Measurements from ENCODE around the gene FTH1. TPM values are rescaled to one million over a fixed set of nuclear protein-coding genes. Genes with fewer than 3 reads are reported as not detected.

Gene FTH1
- 326 TPM for total RNA-seq
- polyA plus RNA-seq, result 3,415 TPM
- long read RNA-seq, donor 1, transcript FTH1-201 (4 exons, 1,229 nt), result major isoform, 92 of 103 reads
- long read RNA-seq, donor 1, partial matches to known transcripts, result 5 of 103 reads
- long read RNA-seq, donor 1, other reads (novel, unspliced or antisense), result 0 of 103 reads
- long read RNA-seq, donor 2, result 0 reads
- long read RNA-seq, donor 3, transcript FTH1-211 (3 exons, 788 nt), result minor isoform, 9 of 754 reads
- long read RNA-seq, donor 3, transcript FTH1-201 (4 exons, 1,229 nt), result major isoform, 659 of 754 reads
- long read RNA-seq, donor 3, transcript FTH1-208 (4 exons, 912 nt), result minor isoform, 8 of 754 reads
- long read RNA-seq, donor 3, partial matches to known transcripts, result 60 of 754 reads
- long read RNA-seq, donor 3, other reads (novel, unspliced or antisense), result 16 of 754 reads
- long read RNA-seq, donor 4, transcript FTH1-211 (3 exons, 788 nt), result minor isoform, 10 of 455 reads
- long read RNA-seq, donor 4, transcript FTH1-201 (4 exons, 1,229 nt), result major isoform, 383 of 455 reads
- long read RNA-seq, donor 4, partial matches to known transcripts, result 42 of 455 reads
- long read RNA-seq, donor 4, other reads (novel, unspliced or antisense), result 13 of 455 reads
- long read RNA-seq, donor 5, transcript FTH1-201 (4 exons, 1,229 nt), result major isoform, 886 of 1,031 reads
- long read RNA-seq, donor 5, transcript FTH1-208 (4 exons, 912 nt), result minor isoform, 5 of 1,031 reads
- long read RNA-seq, donor 5, transcript FTH1-211 (3 exons, 788 nt), result minor isoform, 18 of 1,031 reads
- long read RNA-seq, donor 5, partial matches to known transcripts, result 97 of 1,031 reads
- long read RNA-seq, donor 5, other reads (novel, unspliced or antisense), result 24 of 1,031 reads
- long read RNA-seq, donor 6, transcript FTH1-201 (4 exons, 1,229 nt), result major isoform, 598 of 661 reads
- long read RNA-seq, donor 6, transcript FTH1-211 (3 exons, 788 nt), result minor isoform, 15 of 661 reads
- long read RNA-seq, donor 6, transcript FTH1-208 (4 exons, 912 nt), result minor isoform, 7 of 661 reads
- long read RNA-seq, donor 6, partial matches to known transcripts, result 38 of 661 reads
- long read RNA-seq, donor 6, other reads (novel, unspliced or antisense), result 0 of 661 reads
- long read RNA-seq, donor 7, transcript FTH1-201 (4 exons, 1,229 nt), result major isoform, 889 of 1,026 reads
- long read RNA-seq, donor 7, transcript FTH1-211 (3 exons, 788 nt), result minor isoform, 7 of 1,026 reads
- long read RNA-seq, donor 7, transcript FTH1-208 (4 exons, 912 nt), result minor isoform, 6 of 1,026 reads
- long read RNA-seq, donor 7, partial matches to known transcripts, result 109 of 1,026 reads
- long read RNA-seq, donor 7, other reads (novel, unspliced or antisense), result 10 of 1,026 reads
- long read RNA-seq, donor 8, transcript FTH1-201 (4 exons, 1,229 nt), result major isoform, 415 of 462 reads
- long read RNA-seq, donor 8, transcript FTH1-211 (3 exons, 788 nt), result minor isoform, 7 of 462 reads
- long read RNA-seq, donor 8, partial matches to known transcripts, result 39 of 462 reads
- long read RNA-seq, donor 8, other reads (novel, unspliced or antisense), result 0 of 462 reads
- long read RNA-seq, donor 9, transcript FTH1-211 (3 exons, 788 nt), result minor isoform, 7 of 458 reads
- long read RNA-seq, donor 9, transcript FTH1-201 (4 exons, 1,229 nt), result major isoform, 430 of 458 reads
- long read RNA-seq, donor 9, partial matches to known transcripts, result 18 of 458 reads
- long read RNA-seq, donor 9, other reads (novel, unspliced or antisense), result 0 of 458 reads
- long read RNA-seq, donor 10, transcript FTH1-201 (4 exons, 1,229 nt), result major isoform, 654 of 739 reads
- long read RNA-seq, donor 10, transcript FTH1-211 (3 exons, 788 nt), result minor isoform, 16 of 739 reads
- long read RNA-seq, donor 10, partial matches to known transcripts, result 42 of 739 reads
- long read RNA-seq, donor 10, other reads (novel, unspliced or antisense), result 23 of 739 reads

GRCh38 chr11:61967116-61967923 is at the start of gene FTH1:
Gene FTH1, minus strand, starts transcription at chr11:61967634. Its CDS starts 209 bp downstream, at chr11:61967425.
- 3% methylated on average over 93 of the region's 93 CpGs for WGBS
- DNase-seq (ENCODE audit: low read depth in 6 of 9, low spot score in 9 of 9), result peak in 8 of 9 donors; percentile 73 to 94 (median 87)
- Histone ChIP-seq H3K4me1 (ENCODE audit: control insufficient read depth in 2 of 2, insufficient read depth in 2 of 2, low read length in 2 of 2) (peaks cover 8 to 48% of the 10 kb centered on the region in 2 donors), H3K27me3 (ENCODE audit: control insufficient read depth in 2 of 2, insufficient read depth in 1 of 2, low read length in 1 of 2) (no peaks in the 10 kb centered on the region), H3K9me3 (ENCODE audit: control insufficient read depth in 2 of 2, insufficient read depth in 1 of 2, low read length in 1 of 2) (no peaks in the 10 kb centered on the region), H3K36me3 (ENCODE audit: control insufficient read depth in 2 of 2, insufficient read depth in 2 of 2, low read length in 1 of 2) (peaks cover 14 to 29% of the 10 kb centered on the region in 2 donors), H3K4me3 (ENCODE audit: low read length in 2 of 2) (peak within 1 kb of the TSS; percentile 90 to 98), H3K27ac (ENCODE audit: low read depth in 1 of 2, low read length in 1 of 2) (peak within 1 kb of the TSS; percentile 88 to 98)

- Histone ChIP-seq H3K27me3 (ENCODE audit: control insufficient read depth in 2 of 2, insufficient read depth in 1 of 2, low read length in 1 of 2) (no peaks in the 10 kb centered on the region), H3K27ac (ENCODE audit: low read depth in 1 of 2, low read length in 1 of 2) (no peak overlapping the region), H3K36me3 (ENCODE audit: control insufficient read depth in 2 of 2, insufficient read depth in 2 of 2, low read length in 1 of 2) (no peaks in the 10 kb centered on the region), H3K4me3 (ENCODE audit: low read length in 2 of 2) (no peak overlapping the region), H3K9me3 (ENCODE audit: control insufficient read depth in 2 of 2, insufficient read depth in 1 of 2, low read length in 1 of 2) (no peaks in the 10 kb centered on the region), H3K4me1 (ENCODE audit: control insufficient read depth in 2 of 2, insufficient read depth in 2 of 2, low read length in 2 of 2) (no peaks in the 10 kb centered on the region)
- DNase-seq (ENCODE audit: low read depth in 6 of 9, low spot score in 9 of 9), result no peak
- WGBS, result 95% methylated on average over 7 of the region's 7 CpGs
These were observed 48.2 kb upstream of the FTH1 start for GRCh38 chr11:62015615-62016014.

DNA sequence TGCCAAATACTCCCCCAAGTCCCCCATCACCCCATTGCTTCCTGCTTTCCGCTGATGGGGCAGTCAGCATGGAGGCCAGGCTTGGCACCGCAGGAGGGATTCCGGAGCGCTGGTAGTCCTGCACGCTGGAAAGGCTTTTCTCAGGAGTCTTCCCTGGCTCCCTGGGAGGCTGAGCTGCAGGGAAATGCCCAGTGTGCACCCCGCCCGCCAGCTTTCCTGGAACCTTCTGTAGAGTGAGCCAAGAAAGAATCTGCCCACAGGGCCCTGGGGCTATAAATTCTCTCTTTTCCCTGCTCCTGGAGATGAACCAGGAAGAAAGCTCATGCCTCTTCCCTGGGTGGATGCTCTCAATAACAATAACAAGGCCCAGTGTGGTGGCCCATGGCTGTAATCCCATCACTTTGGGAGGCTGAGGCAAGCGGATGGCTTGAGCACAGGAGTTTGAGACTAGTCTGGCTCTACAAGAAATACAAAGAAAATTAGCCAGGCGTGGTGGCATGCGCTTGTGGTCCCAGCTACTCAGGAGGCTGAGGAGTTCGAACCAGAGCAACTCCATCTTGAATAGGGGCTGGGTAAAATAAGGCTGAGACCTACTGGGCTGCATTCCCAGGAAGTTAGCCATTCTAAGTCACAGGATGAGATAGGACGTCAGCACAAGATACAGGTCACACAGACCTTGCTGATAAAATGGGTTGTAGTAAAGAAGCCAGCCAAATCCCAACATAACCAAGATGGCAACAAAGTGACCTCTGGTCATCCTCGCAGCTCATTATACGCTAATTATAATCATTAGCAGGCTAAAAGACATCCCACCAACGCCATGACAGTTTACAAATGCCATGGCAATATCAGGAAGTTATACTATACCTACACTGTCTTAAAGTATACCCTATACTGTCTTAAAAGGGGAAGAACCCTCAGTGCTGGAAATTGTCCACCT is 46.4 kb upstream of the FTH1 start:
- H3K4me1 ChIP-seq (ENCODE audit: control insufficient read depth in 2 of 2, insufficient read depth in 2 of 2, low read length in 2 of 2), result no peaks in the 10 kb centered on the region
- 94% methylated on average over 15 of the region's 15 CpGs for WGBS
- no peaks in the 10 kb centered on the region for H3K27me3 ChIP-seq (ENCODE audit: control insufficient read depth in 2 of 2, insufficient read depth in 1 of 2, low read length in 1 of 2)
- no peak overlapping the region for H3K4me3 ChIP-seq (ENCODE audit: low read length in 2 of 2)
- H3K27ac ChIP-seq (ENCODE audit: low read depth in 1 of 2, low read length in 1 of 2), result no peak overlapping the region
- H3K36me3 ChIP-seq (ENCODE audit: control insufficient read depth in 2 of 2, insufficient read depth in 2 of 2, low read length in 1 of 2), result no peaks in the 10 kb centered on the region
- no peak for DNase-seq (ENCODE audit: low read depth in 6 of 9, low spot score in 9 of 9)
- no peaks in the 10 kb centered on the region for H3K9me3 ChIP-seq (ENCODE audit: control insufficient read depth in 2 of 2, insufficient read depth in 1 of 2, low read length in 1 of 2)

- H3K27me3 ChIP-seq (ENCODE audit: control insufficient read depth in 2 of 2, insufficient read depth in 1 of 2, low read length in 1 of 2), result no peaks in the 10 kb centered on the region
- 91% methylated on average over 5 of the region's 5 CpGs for WGBS
- no peaks in the 10 kb centered on the region for H3K36me3 ChIP-seq (ENCODE audit: control insufficient read depth in 2 of 2, insufficient read depth in 2 of 2, low read length in 1 of 2)
- DNase-seq (ENCODE audit: low read depth in 6 of 9, low spot score in 9 of 9), result no peak
- H3K27ac ChIP-seq (ENCODE audit: low read depth in 1 of 2, low read length in 1 of 2), result no peak overlapping the region
- H3K4me3 ChIP-seq (ENCODE audit: low read length in 2 of 2), result no peak overlapping the region
- no peaks in the 10 kb centered on the region for H3K9me3 ChIP-seq (ENCODE audit: control insufficient read depth in 2 of 2, insufficient read depth in 1 of 2, low read length in 1 of 2)
- no peaks in the 10 kb centered on the region for H3K4me1 ChIP-seq (ENCODE audit: control insufficient read depth in 2 of 2, insufficient read depth in 2 of 2, low read length in 2 of 2)
These were observed 45.5 kb upstream of the FTH1 start for GRCh38 chr11:62012832-62013461.

GRCh38 chr11:62012451-62012831 is 45.0 kb upstream of the FTH1 start:
- H3K36me3 ChIP-seq (ENCODE audit: control insufficient read depth in 2 of 2, insufficient read depth in 2 of 2, low read length in 1 of 2), result no peaks in the 10 kb centered on the region
- H3K4me3 ChIP-seq (ENCODE audit: low read length in 2 of 2), result no peak overlapping the region
- H3K27ac ChIP-seq (ENCODE audit: low read depth in 1 of 2, low read length in 1 of 2), result no peak overlapping the region
- no peaks in the 10 kb centered on the region for H3K27me3 ChIP-seq (ENCODE audit: control insufficient read depth in 2 of 2, insufficient read depth in 1 of 2, low read length in 1 of 2)
- H3K9me3 ChIP-seq (ENCODE audit: control insufficient read depth in 2 of 2, insufficient read depth in 1 of 2, low read length in 1 of 2), result no peaks in the 10 kb centered on the region
- 95% methylated on average over 3 of the region's 3 CpGs for WGBS
- DNase-seq (ENCODE audit: low read depth in 6 of 9, low spot score in 9 of 9), result no peak
- no peaks in the 10 kb centered on the region for H3K4me1 ChIP-seq (ENCODE audit: control insufficient read depth in 2 of 2, insufficient read depth in 2 of 2, low read length in 2 of 2)

GRCh38 chr11:62011881-62012280 is 44.4 kb upstream of the FTH1 start:
- 97% methylated on average over 9 of the region's 9 CpGs for whole genome bisulfite sequencing
- no peaks in the 10 kb centered on the region for H3K9me3 ChIP-seq (ENCODE audit: control insufficient read depth in 2 of 2, insufficient read depth in 1 of 2, low read length in 1 of 2)
- no peaks in the 10 kb centered on the region for H3K4me1 ChIP-seq (ENCODE audit: control insufficient read depth in 2 of 2, insufficient read depth in 2 of 2, low read length in 2 of 2)
- DNase-seq (ENCODE audit: low read depth in 6 of 9, low spot score in 9 of 9), result no peak
- H3K4me3 ChIP-seq (ENCODE audit: low read length in 2 of 2), result no peak overlapping the region
- no peaks in the 10 kb centered on the region for H3K27me3 ChIP-seq (ENCODE audit: control insufficient read depth in 2 of 2, insufficient read depth in 1 of 2, low read length in 1 of 2)
- H3K36me3 ChIP-seq (ENCODE audit: control insufficient read depth in 2 of 2, insufficient read depth in 2 of 2, low read length in 1 of 2), result no peaks in the 10 kb centered on the region
- no peak overlapping the region for H3K27ac ChIP-seq (ENCODE audit: low read depth in 1 of 2, low read length in 1 of 2)

All from thymus (tissue), 14 donors.